Calu3 (cell line): ENCODE results near the gene IL24. TPM values are rescaled to one million over a fixed set of nuclear protein-coding genes. Genes with fewer than 3 reads are reported as not detected.

Source experiments
- BruUV-seq: library from RNA; stranded (reverse); fragments of 400-500 nt; replicated peaks from 2 replicates; lab custom pipeline; 2021; lab: Mats Ljungman, UMichigan
- CTCF ChIA-PET: fragments of 300-600 bp; sonication (Branson Sonifier 250); formaldehyde crosslinking; loops from one replicate; lab custom pipeline; 2022; ENCODE audit warnings: antibody characterized with exemption; lab: Charles Lee
- DNase-seq: peaks from one replicate; pipeline ENCODE4 v3.0.0; 2022
- H3K27ac Mint-ChIP-seq: one replicate; pipeline ENCODE4 v1.8.0; 2022; ENCODE audit warnings: mixed read lengths; ENCODE audit not compliant: unreplicated experiment
- H3K27me3 Mint-ChIP-seq: one replicate; pipeline ENCODE4 v1.8.0; 2022; ENCODE audit warnings: mixed read lengths; ENCODE audit not compliant: unreplicated experiment
- H3K36me3 Mint-ChIP-seq: one replicate; pipeline ENCODE4 v1.8.0; 2022; ENCODE audit warnings: mild to moderate bottlenecking, moderate library complexity, mixed read lengths; ENCODE audit not compliant: insufficient read depth, unreplicated experiment
- H3K4me1 Mint-ChIP-seq: one replicate; pipeline ENCODE4 v1.8.0; 2022; ENCODE audit warnings: mild to moderate bottlenecking, low read depth, mixed read lengths; ENCODE audit not compliant: unreplicated experiment
- H3K4me3 Mint-ChIP-seq: one replicate; pipeline ENCODE4 v1.8.0; 2022; ENCODE audit warnings: mild to moderate bottlenecking, low read depth, moderate library complexity, mixed read lengths; ENCODE audit not compliant: unreplicated experiment
- H3K9me3 Mint-ChIP-seq: one replicate; pipeline ENCODE4 v1.8.0; 2022; ENCODE audit warnings: low read depth, mixed read lengths; ENCODE audit not compliant: unreplicated experiment
- CTCF ChIP-seq: fragments of 200-600 bp; IDR thresholded peaks from one replicate; pipeline ENCODE4 v1.8.0; 2022; ENCODE audit warnings: antibody characterized with exemption; ENCODE audit not compliant: unreplicated experiment
- intact Hi-C: fragments of 100-400 bp; cut with micrococcal nuclease; formaldehyde crosslinking; loops from one replicate; pipeline ENCODE4 v1.10.0; 2022; ENCODE audit not compliant: unreplicated experiment
- total RNA-seq: library from RNA; stranded (reverse); gene quantifications from 2 replicates; pipeline ENCODE4 v1.2.3, GENCODE V29; 2022

IL24 gene
- total RNA-seq, 1 experiment from 2014 or later, result not detected

- Mint-ChIP-seq H3K36me3 (peaks cover under 1% of the 10 kb centered on the region), H3K27ac (no peak overlapping the region), H3K4me1 (no peaks in the 10 kb centered on the region), H3K9me3 (no peaks in the 10 kb centered on the region), H3K27me3 (no peaks in the 10 kb centered on the region), H3K4me3 (no peak overlapping the region)
- CTCF ChIA-PET, result no interaction called here
- no peak for TF ChIP-seq CTCF
- DNase-seq, result no peak
- intact Hi-C loops, result no loop called here
- BruUV-seq, result no TSS peak
Observed at GRCh38 chr1:206924592-206925105, 27.4 kb downstream of the IL24 start.

GRCh38 chr1:206925106-206925736 is 28.0 kb downstream of the IL24 start:
- TF ChIP-seq CTCF, result no peak
- Mint-ChIP-seq H3K36me3 (peaks cover 6% of the 10 kb centered on the region), H3K27ac (no peak overlapping the region), H3K4me3 (no peak overlapping the region), H3K27me3 (no peaks in the 10 kb centered on the region), H3K4me1 (no peaks in the 10 kb centered on the region), H3K9me3 (no peaks in the 10 kb centered on the region)
- intact Hi-C loops, result no loop called here
- CTCF ChIA-PET, result no interaction called here
- DNase-seq, result no peak
- BruUV-seq, result no TSS peak

GRCh38 chr1:206926286-206926685 is 29.0 kb downstream of the IL24 start:
- CTCF ChIA-PET, result interaction anchor here (0.6 to 1.5 kb wide), 3 partner anchors 43 to 395 kb away, joined by 3 to 7 read pairs (median 6); no protein-coding TSS in a partner anchor
- DNase-seq, result no peak
- no peak for TF ChIP-seq CTCF
- intact Hi-C loops, result no loop called here
- no peak overlapping the region for H3K4me3 Mint-ChIP-seq
- no peaks in the 10 kb centered on the region for H3K4me1 Mint-ChIP-seq
- no peak overlapping the region for H3K27ac Mint-ChIP-seq
- no peaks in the 10 kb centered on the region for H3K9me3 Mint-ChIP-seq
- no peaks in the 10 kb centered on the region for H3K27me3 Mint-ChIP-seq
- BruUV-seq, result no TSS peak
- peaks cover 6% of the 10 kb centered on the region for H3K36me3 Mint-ChIP-seq

- no peak for TF ChIP-seq CTCF
- H3K9me3 Mint-ChIP-seq, result no peaks in the 10 kb centered on the region
- no peak overlapping the region for H3K27ac Mint-ChIP-seq
- BruUV-seq, result no TSS peak
- CTCF ChIA-PET, result interaction anchor here (1.3 kb wide), 1 partner anchor 53 kb away, joined by 3 read pairs; no protein-coding TSS in a partner anchor
- no peaks in the 10 kb centered on the region for H3K4me1 Mint-ChIP-seq
- intact Hi-C loops, result no loop called here
- no peaks in the 10 kb centered on the region for H3K27me3 Mint-ChIP-seq
- peaks cover 6% of the 10 kb centered on the region for H3K36me3 Mint-ChIP-seq
- DNase-seq, result no peak
- H3K4me3 Mint-ChIP-seq, result no peak overlapping the region
Observed at GRCh38 chr1:206929524-206929923, 32.3 kb downstream of the IL24 start.
